ENCODE measurements around the gene PANX2.

Gene PANX2

DNA sequence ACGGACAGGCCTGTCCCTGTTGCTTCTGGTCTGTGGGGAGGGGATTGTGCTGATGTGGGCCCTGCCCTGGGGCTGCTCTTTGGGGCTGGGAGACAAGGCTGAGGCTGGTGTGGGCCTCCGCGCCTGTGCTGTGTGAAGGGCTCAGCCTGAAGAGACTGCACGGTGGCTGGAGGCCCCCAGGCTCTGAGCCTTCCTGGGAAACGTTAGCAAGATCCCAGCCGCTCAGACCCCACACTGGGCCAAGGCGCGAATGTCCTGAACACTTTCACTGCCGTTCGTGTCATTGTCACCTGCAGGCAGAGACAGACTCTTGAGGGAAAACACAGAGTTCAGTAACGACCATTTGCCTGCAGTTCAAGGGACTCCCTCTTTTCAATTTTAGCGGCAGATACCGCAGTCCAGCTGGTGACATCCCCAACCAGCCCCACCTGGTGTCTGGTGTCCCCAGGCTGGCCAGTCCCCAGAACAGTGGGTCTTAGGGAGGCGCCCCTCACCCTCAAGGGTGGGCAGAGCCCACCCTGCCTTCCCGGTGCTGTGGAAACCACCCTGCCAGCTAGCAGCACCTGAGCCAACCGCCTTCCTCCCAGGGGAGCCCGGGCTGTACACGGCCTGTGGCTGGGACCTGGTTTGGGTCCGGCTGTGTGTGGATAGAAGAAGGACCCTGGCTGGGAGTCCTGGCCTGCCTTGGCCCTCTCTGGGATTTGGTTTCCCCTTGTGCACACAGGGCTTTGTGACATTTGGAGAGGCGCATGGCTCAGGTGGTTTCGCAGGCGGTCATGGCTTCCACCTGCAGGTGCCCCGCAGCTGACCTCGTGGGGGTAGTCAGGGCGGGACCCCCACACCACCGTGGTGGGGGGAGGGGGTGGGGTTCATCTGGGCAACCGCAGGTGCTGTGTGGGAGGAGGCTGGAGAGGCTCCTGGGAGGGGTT lies 5.7 kb downstream of the PANX2 start:
- H3K27ac ChIP-seq, result no peak overlapping the region
- TF ChIP-seq ZFX (IDR thresholded peaks at IDR 0.05), result no peak
- TF ChIP-seq, protein P1, sequence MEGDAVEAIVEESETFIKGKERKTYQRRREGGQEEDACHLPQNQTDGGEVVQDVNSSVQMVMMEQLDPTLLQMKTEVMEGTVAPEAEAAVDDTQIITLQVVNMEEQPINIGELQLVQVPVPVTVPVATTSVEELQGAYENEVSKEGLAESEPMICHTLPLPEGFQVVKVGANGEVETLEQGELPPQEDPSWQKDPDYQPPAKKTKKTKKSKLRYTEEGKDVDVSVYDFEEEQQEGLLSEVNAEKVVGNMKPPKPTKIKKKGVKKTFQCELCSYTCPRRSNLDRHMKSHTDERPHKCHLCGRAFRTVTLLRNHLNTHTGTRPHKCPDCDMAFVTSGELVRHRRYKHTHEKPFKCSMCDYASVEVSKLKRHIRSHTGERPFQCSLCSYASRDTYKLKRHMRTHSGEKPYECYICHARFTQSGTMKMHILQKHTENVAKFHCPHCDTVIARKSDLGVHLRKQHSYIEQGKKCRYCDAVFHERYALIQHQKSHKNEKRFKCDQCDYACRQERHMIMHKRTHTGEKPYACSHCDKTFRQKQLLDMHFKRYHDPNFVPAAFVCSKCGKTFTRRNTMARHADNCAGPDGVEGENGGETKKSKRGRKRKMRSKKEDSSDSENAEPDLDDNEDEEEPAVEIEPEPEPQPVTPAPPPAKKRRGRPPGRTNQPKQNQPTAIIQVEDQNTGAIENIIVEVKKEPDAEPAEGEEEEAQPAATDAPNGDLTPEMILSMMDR (conservative IDR thresholded peaks at IDR 0.05), result no peak

DNA sequence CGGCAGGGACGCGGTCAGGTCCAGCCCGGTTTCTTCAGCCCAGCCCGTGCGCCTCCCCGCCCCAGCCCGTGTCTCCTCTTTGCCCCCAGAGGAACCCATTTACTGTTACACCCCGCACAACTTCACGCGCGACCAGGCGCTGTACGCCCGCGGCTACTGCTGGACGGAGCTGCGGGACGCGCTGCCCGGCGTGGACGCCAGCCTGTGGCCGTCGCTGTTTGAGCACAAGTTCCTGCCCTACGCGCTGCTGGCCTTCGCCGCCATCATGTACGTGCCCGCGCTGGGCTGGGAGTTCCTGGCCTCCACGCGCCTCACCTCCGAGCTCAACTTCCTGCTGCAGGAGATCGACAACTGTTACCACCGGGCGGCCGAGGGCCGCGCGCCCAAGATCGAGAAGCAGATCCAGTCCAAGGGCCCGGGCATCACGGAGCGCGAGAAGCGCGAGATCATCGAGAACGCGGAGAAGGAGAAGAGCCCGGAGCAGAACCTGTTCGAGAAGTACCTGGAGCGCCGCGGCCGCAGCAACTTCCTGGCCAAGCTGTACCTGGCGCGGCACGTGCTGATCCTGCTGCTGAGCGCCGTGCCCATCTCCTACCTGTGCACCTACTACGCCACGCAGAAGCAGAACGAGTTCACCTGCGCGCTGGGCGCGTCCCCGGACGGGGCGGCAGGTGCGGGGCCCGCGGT lies 6.5 kb downstream of the PANX2 start:
- H3K27ac ChIP-seq, result no peak overlapping the region
- no peak for TF ChIP-seq ZFX (IDR thresholded peaks at IDR 0.05)
- TF ChIP-seq, protein P1 (conservative IDR thresholded peaks at IDR 0.05), result no peak

DNA sequence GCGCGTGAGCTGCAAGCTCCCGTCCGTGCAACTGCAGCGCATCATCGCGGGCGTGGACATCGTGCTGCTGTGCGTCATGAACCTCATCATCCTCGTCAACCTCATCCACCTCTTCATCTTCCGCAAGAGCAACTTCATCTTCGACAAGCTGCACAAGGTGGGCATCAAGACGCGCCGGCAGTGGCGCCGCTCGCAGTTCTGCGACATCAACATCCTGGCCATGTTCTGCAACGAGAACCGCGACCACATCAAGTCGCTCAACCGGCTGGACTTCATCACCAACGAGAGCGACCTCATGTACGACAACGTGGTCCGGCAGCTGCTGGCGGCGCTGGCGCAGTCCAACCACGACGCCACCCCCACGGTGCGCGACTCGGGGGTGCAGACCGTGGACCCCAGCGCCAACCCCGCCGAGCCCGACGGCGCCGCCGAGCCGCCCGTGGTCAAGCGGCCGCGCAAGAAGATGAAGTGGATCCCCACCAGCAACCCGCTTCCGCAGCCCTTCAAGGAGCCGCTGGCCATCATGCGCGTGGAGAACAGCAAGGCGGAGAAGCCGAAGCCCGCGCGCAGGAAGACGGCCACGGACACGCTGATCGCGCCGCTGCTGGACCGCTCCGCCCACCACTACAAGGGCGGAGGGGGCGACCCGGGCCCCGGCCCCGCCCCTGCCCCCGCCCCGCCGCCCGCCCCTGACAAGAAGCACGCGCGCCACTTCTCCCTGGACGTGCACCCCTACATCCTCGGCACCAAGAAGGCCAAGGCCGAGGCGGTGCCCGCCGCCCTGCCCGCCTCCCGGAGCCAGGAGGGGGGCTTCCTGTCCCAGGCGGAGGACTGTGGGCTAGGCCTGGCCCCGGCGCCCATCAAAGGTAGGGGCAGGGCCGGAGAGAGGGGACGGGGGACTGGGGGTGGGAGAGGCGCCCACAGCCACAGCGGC lies 7.3 kb downstream of the PANX2 start:
- TF ChIP-seq ZFX (IDR thresholded peaks at IDR 0.05), result no peak
- TF ChIP-seq, protein P1 (conservative IDR thresholded peaks at IDR 0.05), result no peak
- no peak overlapping the region for H3K27ac ChIP-seq

DNA sequence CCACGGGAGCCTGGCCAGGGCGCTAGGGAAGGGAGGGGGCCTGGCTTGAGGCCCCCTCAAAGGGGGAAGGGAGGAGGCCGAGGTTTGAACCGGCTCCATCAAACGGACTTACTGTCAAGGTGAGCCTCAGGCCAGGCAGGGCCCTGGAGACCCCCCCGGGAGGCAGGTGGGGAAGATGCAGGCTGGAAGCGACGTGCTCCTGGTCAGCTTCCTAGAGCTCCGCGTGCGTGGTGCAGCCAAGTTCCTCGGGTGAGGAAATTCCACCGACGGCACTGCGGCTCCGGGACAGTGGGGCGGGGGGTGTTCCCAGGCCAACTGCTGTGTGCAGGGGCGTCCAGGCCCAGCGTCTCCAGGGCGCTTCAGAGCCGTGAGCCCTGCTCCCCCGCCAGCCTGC lies 7.9 kb downstream of the PANX2 start:
- no peak overlapping the region for H3K27ac ChIP-seq
- TF ChIP-seq, protein P1 (conservative IDR thresholded peaks at IDR 0.05), result no peak
- TF ChIP-seq ZFX (IDR thresholded peaks at IDR 0.05), result no peak

DNA sequence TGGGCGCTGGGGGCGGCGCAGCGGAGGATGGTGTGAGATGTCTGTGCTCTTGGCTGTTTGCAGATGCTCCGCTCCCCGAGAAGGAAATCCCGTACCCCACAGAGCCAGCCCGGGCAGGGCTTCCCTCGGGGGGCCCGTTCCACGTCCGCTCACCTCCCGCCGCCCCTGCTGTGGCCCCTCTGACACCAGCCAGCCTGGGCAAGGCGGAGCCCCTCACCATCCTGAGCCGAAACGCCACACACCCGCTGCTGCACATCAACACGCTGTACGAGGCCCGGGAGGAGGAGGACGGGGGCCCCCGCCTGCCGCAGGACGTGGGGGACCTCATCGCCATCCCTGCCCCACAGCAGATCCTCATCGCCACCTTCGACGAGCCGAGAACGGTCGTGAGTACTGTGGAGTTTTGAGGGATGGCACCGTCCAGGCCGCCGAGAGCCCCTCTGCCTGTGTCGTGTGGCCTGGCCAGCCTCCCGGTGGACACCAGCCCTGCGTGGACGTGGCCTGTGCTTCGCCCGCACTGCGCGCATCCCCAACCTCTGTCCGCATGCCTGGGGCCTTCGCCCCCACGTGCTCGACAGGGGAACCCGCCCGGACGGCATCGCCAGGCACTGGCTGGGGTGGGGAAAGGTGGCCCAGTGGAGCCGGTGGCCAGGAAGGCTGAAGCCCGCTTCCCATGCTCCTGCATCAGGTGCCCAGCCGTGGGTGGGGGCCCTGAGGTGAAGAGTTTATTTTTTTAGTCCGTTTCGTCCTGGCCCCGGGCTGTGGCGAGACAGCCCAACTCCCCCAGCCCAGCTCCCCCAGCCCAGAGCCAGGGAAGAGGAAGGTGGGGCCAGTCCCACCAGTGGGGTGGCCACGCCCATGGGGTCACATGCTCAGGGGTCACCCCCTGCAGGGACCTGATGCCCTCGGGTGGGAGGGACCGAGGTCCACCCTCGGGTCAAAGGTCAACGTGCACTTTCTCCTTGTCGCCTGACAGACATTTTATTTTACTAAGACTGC lies 8.6 kb downstream of the PANX2 start:
- no peak for TF ChIP-seq ZFX (IDR thresholded peaks at IDR 0.05)
- TF ChIP-seq, protein P1 (conservative IDR thresholded peaks at IDR 0.05), result no peak
- H3K27ac ChIP-seq, result no peak overlapping the region

Data from C4-2B (cell line).